A549 (cell line): ENCODE data around the gene PRLHR. TPM values are rescaled to one million over a fixed set of nuclear protein-coding genes. Genes with fewer than 3 reads are reported as not detected.

Source experiments
- ATAC-seq, 2 experiments: fragments of 200-7000 bp in 1 of 2; fragments of >200 bp in 1 of 2; cut with Nextera tagmentation in 1 of 2; cut with Tn5 transposase in 1 of 2; 3 replicates each; pipeline versions ENCODE4 v1.8.0 to v1.9.1; 2018 to 2020; ENCODE audit warnings: mild to moderate bottlenecking in 1 of 2, moderate library complexity in 1 of 2
- CTCF ChIA-PET: fragments of 300-600 bp; sonication (Branson Sonifier 250); formaldehyde crosslinking; extraction: SDS; loops from one replicate; lab custom pipeline; 2021; ENCODE audit warnings: antibody characterized with exemption, inconsistent platforms; lab: Yijun Ruan, JAX
- POLR2A ChIA-PET: fragments of 350-600 bp; formaldehyde crosslinking; extraction: SDS; loops from one replicate; lab custom pipeline; 2021; ENCODE audit warnings: antibody characterized with exemption, inconsistent platforms; lab: Yijun Ruan, JAX
- DNase-seq, 2 experiments: peaks; one replicate each; pipeline versions ENCODE4 v3.0.0 to v3.0.0-alpha.2; 2011 to 2016; ENCODE audit warnings: low read depth in 1 of 2, low spot score in 1 of 2
- FAIRE-seq: peaks from 2 replicates; lab custom pipeline; 2011; peaks lifted over from hg19 to GRCh38; lab: Jason Lieb, UNC
- H3K27ac ChIP-seq, 2 experiments: fragments of >200 bp; sonication (Bioruptor Twin); formaldehyde crosslinking; 3 replicates each; pipeline ENCODE4 v1.5.1; 2016 to 2017
- H3K4me1 ChIP-seq: fragments of >200 bp; sonication (Bioruptor Twin); formaldehyde crosslinking; 3 replicates; pipeline ENCODE4 v1.6.1; 2016
- H3K4me2 ChIP-seq: fragments of >200 bp; sonication (Bioruptor Twin); formaldehyde crosslinking; 3 replicates; pipeline ENCODE4 v1.6.1; 2016
- H3K4me3 ChIP-seq: fragments of >200 bp; sonication (Bioruptor Twin); formaldehyde crosslinking; 3 replicates; pipeline ENCODE4 v1.5.1; 2016
- H3K9me3 ChIP-seq: fragments of >200 bp; sonication (Bioruptor Twin); formaldehyde crosslinking; 3 replicates; pipeline ENCODE4 v1.6.1; 2016
- BHLHE40 ChIP-seq: IDR thresholded peaks from 2 replicates; pipeline ENCODE4 v1.6.1; 2012; ENCODE audit warnings: low read depth, low read length, inconsistent platforms
- CBX8 ChIP-seq: fragments of 200-600 bp; sonication (generic); IDR thresholded peaks from 2 replicates; pipeline ENCODE4 v1.6.1; 2016
- CEBPB ChIP-seq, 2 experiments: fragments of >200 bp in 1 of 2; sonication (Bioruptor Twin) in 1 of 2; formaldehyde crosslinking in 1 of 2; IDR thresholded peaks; 2 replicates each; pipeline ENCODE4 v1.6.1; 2012 to 2016
- CTCF ChIP-seq: fragments of >200 bp; sonication (Bioruptor Twin); formaldehyde crosslinking; IDR thresholded peaks from 3 replicates; pipeline ENCODE4 v1.5.1; 2016
- EHF ChIP-seq: fragments of 250-450 bp; sonication (Bioruptor Pico); IDR thresholded peaks from 2 replicates; pipeline ENCODE4 v1.5.0; 2020; ENCODE audit warnings: mild to moderate bottlenecking
- EHMT2 ChIP-seq: fragments of 200-600 bp; sonication (generic); IDR thresholded peaks from 2 replicates; pipeline ENCODE4 v1.6.1; 2016; ENCODE audit warnings: antibody characterized with exemption, low read depth, mild to moderate bottlenecking, moderate library complexity
- ELK1 ChIP-seq: fragments of 150-350 bp; IDR thresholded peaks from 2 replicates; pipeline ENCODE4 v1.6.1; 2014; ENCODE audit warnings: low read depth, mild to moderate bottlenecking, low read length
- ESRRA ChIP-seq: fragments of 150-350 bp; IDR thresholded peaks from 2 replicates; pipeline ENCODE4 v1.6.1; 2014; ENCODE audit warnings: mild to moderate bottlenecking, low read length, borderline replicate concordance
- FOSB ChIP-seq: fragments of 250-450 bp; sonication (Bioruptor Pico); IDR thresholded peaks from 2 replicates; pipeline ENCODE4 v1.5.0; 2020; ENCODE audit warnings: mild to moderate bottlenecking, moderate library complexity
- FOXS1 ChIP-seq: fragments of 250-450 bp; sonication (Bioruptor Pico); IDR thresholded peaks from 2 replicates; pipeline ENCODE4 v1.5.0; 2020; ENCODE audit warnings: mild to moderate bottlenecking, moderate library complexity
- GATA3 ChIP-seq: IDR thresholded peaks from 2 replicates; pipeline ENCODE4 v1.6.1; 2012; ENCODE audit warnings: borderline replicate concordance
- HEYL ChIP-seq: fragments of 250-450 bp; sonication (Bioruptor Pico); IDR thresholded peaks from 2 replicates; pipeline ENCODE4 v1.8.0; 2021; ENCODE audit warnings: mild to moderate bottlenecking, moderate library complexity
- HOXA7 ChIP-seq: fragments of 250-450 bp; sonication (Bioruptor Pico); IDR thresholded peaks from 2 replicates; pipeline ENCODE4 v1.5.0; 2020; ENCODE audit warnings: mild to moderate bottlenecking, moderate library complexity
- JUN ChIP-seq, 2 experiments: fragments of >200 bp; sonication (Bioruptor Twin); formaldehyde crosslinking; IDR thresholded peaks; 2 replicates in 1 of 2; 3 replicates in 1 of 2; pipeline ENCODE4 v1.6.1; 2016 to 2017
- JUNB ChIP-seq: fragments of >200 bp; sonication (Bioruptor Twin); formaldehyde crosslinking; IDR thresholded peaks from 2 replicates; pipeline ENCODE4 v1.6.1; 2016
- KDM1A ChIP-seq: fragments of 200-600 bp; sonication (generic); IDR thresholded peaks from 2 replicates; pipeline ENCODE4 v1.6.1; 2016; ENCODE audit warnings: low read depth, mild to moderate bottlenecking
- MAFK ChIP-seq: fragments of 450-650 bp; IDR thresholded peaks from 2 replicates; pipeline ENCODE4 v1.6.1; 2014; ENCODE audit not compliant: partially characterized antibody
- MAX ChIP-seq: IDR thresholded peaks from 2 replicates; pipeline ENCODE4 v1.6.1; 2012
- NFE2L2 ChIP-seq: fragments of 150-350 bp; conservative IDR thresholded peaks from 2 replicates; pipeline ENCODE4 v1.6.1; 2014; ENCODE audit warnings: low read length
- NPAS2 ChIP-seq: fragments of 250-450 bp; sonication (Bioruptor Pico); IDR thresholded peaks from 2 replicates; pipeline ENCODE4 v1.8.0; 2022; ENCODE audit warnings: mild to moderate bottlenecking, moderate library complexity, borderline replicate concordance
- PHF8 ChIP-seq: fragments of 200-600 bp; sonication (generic); IDR thresholded peaks from 2 replicates; pipeline ENCODE4 v1.6.1; 2016; ENCODE audit warnings: low read depth, mild to moderate bottlenecking, antibody characterized with exemption, moderate library complexity, borderline replicate concordance
- POLR2AphosphoS2 ChIP-seq: conservative IDR thresholded peaks from 2 replicates; pipeline ENCODE4 v1.6.1; 2012; ENCODE audit warnings: low read length, improper control_type of control experiment, inconsistent platforms
- RAD21 ChIP-seq, 2 experiments: fragments of >200 bp in 1 of 2; sonication (Bioruptor Twin) in 1 of 2; formaldehyde crosslinking in 1 of 2; IDR thresholded peaks in 1 of 2; conservative IDR thresholded peaks in 1 of 2; 2 replicates in 1 of 2; 3 replicates in 1 of 2; pipeline ENCODE4 v1.6.1; 2012 to 2018; ENCODE audit warnings: inconsistent platforms in 1 of 2
- RFX5 ChIP-seq: fragments of 450-650 bp; IDR thresholded peaks from 2 replicates; pipeline ENCODE4 v1.7.1; 2014; ENCODE audit warnings: antibody characterized with exemption, mild to moderate bottlenecking, moderate library complexity
- RNF2 ChIP-seq: fragments of 200-600 bp; sonication (generic); IDR thresholded peaks from 2 replicates; pipeline ENCODE4 v1.6.1; 2016; ENCODE audit warnings: low read depth, mild to moderate bottlenecking, antibody characterized with exemption, moderate library complexity, borderline replicate concordance
- SREBF2 ChIP-seq: fragments of 450-650 bp; IDR thresholded peaks from 2 replicates; pipeline ENCODE4 v1.6.1; 2014; ENCODE audit warnings: mild to moderate bottlenecking, moderate library complexity
- TFCP2L1 ChIP-seq: fragments of 250-450 bp; sonication (Bioruptor Pico); IDR thresholded peaks from 2 replicates; pipeline ENCODE4 v1.5.0; 2021; ENCODE audit warnings: mild to moderate bottlenecking
- ZNF302 ChIP-seq: fragments of 250-450 bp; sonication (Bioruptor Pico); IDR thresholded peaks from 2 replicates; pipeline ENCODE4 v1.9.0; 2021; ENCODE audit warnings: inconsistent platforms, mild to moderate bottlenecking, moderate library complexity
- WGBS: methylation state at CpG from one replicate; pipeline ENCODE4 v1.1.6; 2017; ENCODE audit errors: missing lambda C conversion rate; 5-methylcytosine and 5-hydroxymethylcytosine counted together
- polyA plus RNA-seq, 4 experiments: library from polyadenylated mRNA; depleted of rRNA in 3 of 4; stranded (reverse); fragments of >200 nt; fragmentation: RNase III in 1 of 4; extraction: RNeasy Plus Mini Kit Qiagen cat#74134 plus additional on column Dnase treatment in 1 of 4; gene quantifications; 2 replicates in 3 of 4; 3 replicates in 1 of 4; pipeline ENCODE4 v1.2.3, GENCODE V29; 2011 to 2017
- TF ChIP-seq, protein P1 (sequence below): fragments of 450-650 bp; IDR thresholded peaks from 2 replicates; pipeline ENCODE4 v1.6.1; 2014; ENCODE audit warnings: antibody characterized with exemption
- TF ChIP-seq, protein P2 (sequence below): fragments of >200 bp; sonication (Bioruptor Twin); formaldehyde crosslinking; IDR thresholded peaks from 2 replicates; pipeline ENCODE4 v1.6.1; 2016

The PRLHR gene
- polyA plus RNA-seq, 2 of the 4 experiments (the other 2 are of a cell fraction), result not detected

DNA sequence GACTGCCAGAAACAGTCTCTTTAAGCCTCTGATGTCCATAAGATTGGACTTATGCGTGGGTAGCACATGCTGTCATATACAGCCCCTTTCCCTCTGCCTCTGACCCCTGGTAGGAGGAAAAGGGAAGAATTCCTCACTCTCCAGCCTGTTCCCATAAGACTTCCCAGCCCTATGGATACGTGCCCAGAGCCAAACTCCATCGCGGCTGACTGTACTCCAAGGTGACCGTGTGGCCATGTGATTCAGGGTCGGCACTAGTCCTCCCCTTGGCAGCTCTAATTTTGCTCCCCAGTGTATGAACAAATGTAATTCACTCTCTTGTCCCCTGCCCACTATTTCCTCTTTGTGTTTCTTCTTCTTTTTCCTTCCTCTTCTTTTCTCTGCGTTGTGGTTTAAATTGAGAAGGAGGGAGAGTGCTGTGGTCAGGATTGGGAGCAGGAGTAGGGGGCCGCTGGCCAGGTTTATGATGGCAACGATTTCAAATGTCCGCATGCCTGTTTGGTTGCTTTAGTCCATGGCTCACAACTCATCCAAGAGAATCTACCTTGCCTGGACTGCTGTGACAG lies 43.8 kb downstream of the PRLHR start:
- ChIA-PET CTCF (no interaction called here), POLR2A (no interaction called here)
- H3K4me3 ChIP-seq, result no peak overlapping the region
- TF ChIP-seq EHF (CRISPR knock-in tag), result no peak
- TF ChIP-seq MAX, result no peak
- TF ChIP-seq TFCP2L1 (CRISPR knock-in tag), result no peak
- TF ChIP-seq FOSB, result no peak
- TF ChIP-seq JUNB, result no peak
- TF ChIP-seq MAFK, result no peak
- no peak for TF ChIP-seq GATA3
- TF ChIP-seq RAD21 (conservative IDR thresholded peaks at IDR 0.05 in 1 of 2, IDR thresholded peaks at IDR 0.05 in 1 of 2), result no peak
- TF ChIP-seq RFX5, result no peak
- TF ChIP-seq CTCF, result no peak
- no peak for TF ChIP-seq ESRRA
- TF ChIP-seq NFE2L2, result no peak
- no peak for TF ChIP-seq ZNF302 (CRISPR knock-in tag)
- no peak for TF ChIP-seq SREBF2
- FAIRE-seq, result no peak
- H3K4me2 ChIP-seq, result no peak overlapping the region
- WGBS, result 35% methylated on average over 10 of the region's 10 CpGs
- H3K27ac ChIP-seq, result no peak overlapping the region
- H3K4me1 ChIP-seq, result no peaks in the 10 kb centered on the region
- no peaks in the 10 kb centered on the region for H3K9me3 ChIP-seq
- ATAC-seq, result 0 out of 6 replicates have a peak, but pooled peaks of 1 of the 2 experiments have one; percentile 50
- no peak for DNase-seq

DNA sequence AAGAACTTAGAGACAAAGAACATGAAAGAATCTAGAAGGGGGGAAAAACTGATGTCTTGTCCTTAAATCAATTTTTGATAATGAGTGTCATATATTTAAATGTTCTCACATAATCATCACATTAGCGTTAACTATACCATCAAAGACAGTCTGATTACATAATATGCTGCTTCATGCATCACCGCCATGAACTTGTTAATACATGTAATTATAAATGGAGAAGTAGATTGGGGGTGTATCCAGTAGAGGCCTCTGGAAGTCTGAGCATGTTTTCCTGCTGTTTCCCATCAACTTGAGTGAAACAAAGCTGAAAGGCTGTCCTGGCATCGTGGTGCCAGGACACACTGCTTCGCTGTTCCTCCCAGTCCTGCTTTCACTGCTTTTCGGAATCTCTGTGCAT lies 48.2 kb downstream of the PRLHR start:
- no peak overlapping the region for H3K4me2 ChIP-seq
- no peak for ATAC-seq
- H3K4me3 ChIP-seq, result no peak overlapping the region
- no peaks in the 10 kb centered on the region for H3K4me1 ChIP-seq
- TF ChIP-seq NPAS2 (CRISPR knock-in tag) (no peak), HEYL (CRISPR knock-in tag) (no peak), EHF (CRISPR knock-in tag) (no peak), RNF2 (no peak), POLR2AphosphoS2 (no peak), ESRRA (no peak), CBX8 (no peak), HOXA7 (CRISPR knock-in tag) (no peak), NFE2L2 (no peak), MAX (no peak), PHF8 (no peak), CEBPB (IDR thresholded peaks at IDR 0.05) (no peak), ELK1 (no peak), FOXS1 (CRISPR knock-in tag) (no peak), EHMT2 (no peak), KDM1A (no peak), BHLHE40 (no peak), JUN (IDR thresholded peaks at IDR 0.05) (no peak)
- TF ChIP-seq, protein P1, sequence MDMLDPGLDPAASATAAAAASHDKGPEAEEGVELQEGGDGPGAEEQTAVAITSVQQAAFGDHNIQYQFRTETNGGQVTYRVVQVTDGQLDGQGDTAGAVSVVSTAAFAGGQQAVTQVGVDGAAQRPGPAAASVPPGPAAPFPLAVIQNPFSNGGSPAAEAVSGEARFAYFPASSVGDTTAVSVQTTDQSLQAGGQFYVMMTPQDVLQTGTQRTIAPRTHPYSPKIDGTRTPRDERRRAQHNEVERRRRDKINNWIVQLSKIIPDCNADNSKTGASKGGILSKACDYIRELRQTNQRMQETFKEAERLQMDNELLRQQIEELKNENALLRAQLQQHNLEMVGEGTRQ, result no peak
- TF ChIP-seq, protein P2, sequence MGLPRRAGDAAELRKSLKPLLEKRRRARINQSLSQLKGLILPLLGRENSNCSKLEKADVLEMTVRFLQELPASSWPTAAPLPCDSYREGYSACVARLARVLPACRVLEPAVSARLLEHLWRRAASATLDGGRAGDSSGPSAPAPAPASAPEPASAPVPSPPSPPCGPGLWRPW, result no peak
- TF ChIP-seq, all 56 proteins: peak for 0
- no peaks in the 10 kb centered on the region for H3K9me3 ChIP-seq
- POLR2A ChIA-PET, result no interaction called here
- H3K27ac ChIP-seq, result no peak overlapping the region
- CTCF ChIA-PET, result no interaction called here
- FAIRE-seq (no peak), DNase-seq (no peak)
- WGBS, result 45% methylated on average over 5 of the region's 5 CpGs
